ENCODE measurements around the gene COL4A6. TPM values are rescaled to one million over a fixed set of nuclear protein-coding genes. Genes with fewer than 3 reads are reported as not detected.

COL4A6 gene
- total RNA-seq, 1 donor from 2014 or later, result 4.1 TPM

DNA sequence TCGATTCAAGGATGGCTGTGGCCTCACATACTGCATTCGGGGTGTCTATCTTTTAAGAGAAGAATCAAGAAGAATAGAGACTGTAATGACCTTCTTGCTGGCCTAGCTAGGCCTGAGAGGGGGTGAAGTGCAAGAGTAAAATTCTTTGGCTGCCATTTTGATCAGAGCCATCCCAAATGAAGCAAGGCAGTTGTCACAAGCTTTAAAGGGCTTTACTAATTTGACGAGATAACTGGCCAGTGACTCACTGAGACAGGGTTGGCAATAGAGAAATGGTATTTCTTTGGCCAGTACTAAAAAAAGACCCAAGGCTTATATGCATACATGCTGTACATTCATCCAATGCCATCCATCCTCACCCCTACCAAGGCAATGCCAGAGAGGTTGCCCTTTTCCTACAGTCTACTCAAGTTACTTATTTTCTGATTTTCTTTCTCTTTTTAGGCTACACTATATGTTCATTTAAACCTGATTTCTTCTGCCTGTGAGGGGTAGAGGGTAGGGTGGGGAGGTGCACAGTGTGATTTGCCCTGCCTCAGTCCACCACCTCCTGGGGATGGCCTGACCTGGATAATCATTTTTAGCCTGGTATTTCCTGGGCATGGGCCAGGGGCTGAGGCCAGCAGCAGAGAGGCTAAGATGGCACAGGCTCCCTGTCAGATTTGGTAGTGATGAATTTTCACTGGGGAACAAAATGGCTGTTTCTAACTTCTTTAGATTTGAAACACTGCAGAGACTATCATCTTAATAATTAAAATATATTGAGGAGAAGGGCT lies 314.4 kb downstream of the COL4A6 start:
- H3K27ac Mint-ChIP-seq (ENCODE audit: unreplicated experiment), result no peak overlapping the region

DNA sequence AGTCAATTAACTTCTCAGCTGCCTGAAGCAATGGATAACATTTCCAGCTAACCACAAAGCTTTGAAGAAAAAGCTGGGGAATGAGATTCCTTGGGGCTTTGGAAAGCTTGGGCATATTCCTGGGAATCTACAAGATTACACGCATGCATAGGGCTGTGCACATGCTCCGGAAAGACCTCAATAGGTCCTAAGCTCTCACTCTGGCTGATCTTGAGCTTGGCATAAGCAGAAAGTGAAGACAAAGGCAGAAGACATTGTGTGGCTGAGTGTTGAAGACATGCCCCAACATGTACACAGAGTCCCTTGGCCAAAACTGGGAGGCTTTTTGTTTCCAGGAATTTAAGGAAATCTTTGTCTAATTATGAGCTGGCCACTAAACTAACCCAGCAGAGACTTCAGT lies 315.5 kb downstream of the COL4A6 start:
- DNase-seq (ENCODE audit: low spot score), result no peak
- TF ChIP-seq, protein P1, sequence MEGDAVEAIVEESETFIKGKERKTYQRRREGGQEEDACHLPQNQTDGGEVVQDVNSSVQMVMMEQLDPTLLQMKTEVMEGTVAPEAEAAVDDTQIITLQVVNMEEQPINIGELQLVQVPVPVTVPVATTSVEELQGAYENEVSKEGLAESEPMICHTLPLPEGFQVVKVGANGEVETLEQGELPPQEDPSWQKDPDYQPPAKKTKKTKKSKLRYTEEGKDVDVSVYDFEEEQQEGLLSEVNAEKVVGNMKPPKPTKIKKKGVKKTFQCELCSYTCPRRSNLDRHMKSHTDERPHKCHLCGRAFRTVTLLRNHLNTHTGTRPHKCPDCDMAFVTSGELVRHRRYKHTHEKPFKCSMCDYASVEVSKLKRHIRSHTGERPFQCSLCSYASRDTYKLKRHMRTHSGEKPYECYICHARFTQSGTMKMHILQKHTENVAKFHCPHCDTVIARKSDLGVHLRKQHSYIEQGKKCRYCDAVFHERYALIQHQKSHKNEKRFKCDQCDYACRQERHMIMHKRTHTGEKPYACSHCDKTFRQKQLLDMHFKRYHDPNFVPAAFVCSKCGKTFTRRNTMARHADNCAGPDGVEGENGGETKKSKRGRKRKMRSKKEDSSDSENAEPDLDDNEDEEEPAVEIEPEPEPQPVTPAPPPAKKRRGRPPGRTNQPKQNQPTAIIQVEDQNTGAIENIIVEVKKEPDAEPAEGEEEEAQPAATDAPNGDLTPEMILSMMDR (IDR thresholded peaks at IDR 0.05), result no peak
- H3K4me1 Mint-ChIP-seq (ENCODE audit: low read depth), result peaks cover 29% of the 10 kb centered on the region
- H3K36me3 Mint-ChIP-seq (ENCODE audit: low read depth), result peaks cover 2% of the 10 kb centered on the region
- H3K9me3 Mint-ChIP-seq (ENCODE audit: low read depth), result no peaks in the 10 kb centered on the region
- H3K27me3 Mint-ChIP-seq (ENCODE audit: low read depth), result no peaks in the 10 kb centered on the region
- no peak overlapping the region for H3K27ac Mint-ChIP-seq (ENCODE audit: unreplicated experiment)
- H3K4me3 Mint-ChIP-seq (ENCODE audit: unreplicated experiment), result no peak overlapping the region

More for the DNA sequence above, 314.4 kb downstream of the COL4A6 start:
- no peaks in the 10 kb centered on the region for H3K27me3 Mint-ChIP-seq (ENCODE audit: low read depth)
- TF ChIP-seq, protein P1 (IDR thresholded peaks at IDR 0.05), result no peak
- H3K9me3 Mint-ChIP-seq (ENCODE audit: low read depth), result no peaks in the 10 kb centered on the region
- no peak for DNase-seq (ENCODE audit: low spot score)
- peaks cover 29% of the 10 kb centered on the region for H3K4me1 Mint-ChIP-seq (ENCODE audit: low read depth)
- peaks cover 3% of the 10 kb centered on the region for H3K36me3 Mint-ChIP-seq (ENCODE audit: low read depth)
- no peak overlapping the region for H3K4me3 Mint-ChIP-seq (ENCODE audit: unreplicated experiment)

DNA sequence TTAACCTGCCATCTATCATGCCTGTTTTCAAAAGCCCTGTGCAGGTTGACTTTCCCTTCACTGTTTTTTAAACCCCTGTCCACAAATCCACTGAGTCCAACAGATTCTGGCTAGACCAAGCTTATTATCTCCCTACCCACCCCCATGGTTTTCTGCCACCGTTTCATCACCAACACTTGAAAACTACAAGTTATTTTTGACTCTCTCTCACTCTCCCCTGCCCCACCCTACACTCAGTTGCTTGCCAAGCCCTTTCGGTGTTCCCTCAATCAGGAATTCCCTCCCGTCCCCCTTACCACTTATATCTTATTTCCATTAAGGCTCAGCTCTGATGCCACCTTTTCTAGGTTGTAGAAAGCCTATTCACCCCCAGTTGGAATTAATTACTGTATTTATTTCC lies 316.9 kb downstream of the COL4A6 start:
- TF ChIP-seq, protein P1 (IDR thresholded peaks at IDR 0.05), result no peak
- Mint-ChIP-seq H3K4me1 (ENCODE audit: low read depth) (peaks cover 30% of the 10 kb centered on the region), H3K36me3 (ENCODE audit: low read depth) (no peaks in the 10 kb centered on the region), H3K27ac (ENCODE audit: unreplicated experiment) (no peak overlapping the region), H3K4me3 (ENCODE audit: unreplicated experiment) (no peak overlapping the region), H3K27me3 (ENCODE audit: low read depth) (no peaks in the 10 kb centered on the region), H3K9me3 (ENCODE audit: low read depth) (no peaks in the 10 kb centered on the region)
- DNase-seq (ENCODE audit: low spot score), result no peak

DNA sequence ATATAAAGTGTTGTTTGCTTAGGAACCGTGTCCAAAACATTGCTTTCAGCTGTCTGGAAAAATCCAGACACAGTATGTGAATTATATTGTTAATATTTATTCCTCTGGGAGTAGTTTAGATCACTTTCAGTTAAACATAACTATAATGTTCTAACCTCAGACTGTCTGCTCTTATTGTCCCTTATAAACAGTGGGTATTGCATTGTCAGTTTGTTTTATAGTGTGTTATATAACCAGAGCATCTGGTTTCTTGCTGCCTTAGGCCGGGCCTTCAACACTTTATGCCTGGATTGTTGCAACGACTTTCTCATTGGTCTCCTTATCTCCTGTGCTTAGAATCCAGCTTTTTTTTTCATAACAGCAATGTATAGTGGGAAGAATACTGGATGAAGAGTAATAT lies 320.2 kb downstream of the COL4A6 start:
- Mint-ChIP-seq H3K27me3 (ENCODE audit: low read depth) (no peaks in the 10 kb centered on the region), H3K36me3 (ENCODE audit: low read depth) (no peaks in the 10 kb centered on the region), H3K27ac (ENCODE audit: unreplicated experiment) (no peak overlapping the region), H3K4me1 (ENCODE audit: low read depth) (peaks cover 25% of the 10 kb centered on the region), H3K9me3 (ENCODE audit: low read depth) (peaks cover 3% of the 10 kb centered on the region), H3K4me3 (ENCODE audit: unreplicated experiment) (no peak overlapping the region)
- DNase-seq (ENCODE audit: low spot score), result no peak
- TF ChIP-seq, protein P1 (IDR thresholded peaks at IDR 0.05), result no peak

DNA sequence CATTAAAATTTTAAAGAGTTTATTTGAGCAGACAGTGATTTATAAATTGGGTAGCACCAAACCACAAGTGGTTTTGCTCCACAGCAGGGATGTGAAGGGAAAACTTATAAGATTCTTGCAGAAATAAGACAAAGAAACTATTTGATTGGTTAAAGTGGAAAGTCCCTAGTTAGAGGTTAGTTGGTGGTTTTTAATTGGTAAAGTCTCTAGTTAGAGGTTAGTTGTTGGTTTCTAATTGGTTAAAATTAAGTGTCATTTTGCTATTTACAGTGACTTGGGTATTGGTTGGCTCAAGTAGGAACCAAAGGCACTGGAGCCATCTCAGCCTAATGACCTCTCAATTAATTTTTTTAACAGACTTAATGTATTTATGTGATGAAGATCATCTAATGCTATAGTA lies 323.7 kb downstream of the COL4A6 start:
- H3K4me1 Mint-ChIP-seq (ENCODE audit: low read depth), result peaks cover 5% of the 10 kb centered on the region
- H3K36me3 Mint-ChIP-seq (ENCODE audit: low read depth), result peaks cover 2% of the 10 kb centered on the region
- no peaks in the 10 kb centered on the region for H3K27me3 Mint-ChIP-seq (ENCODE audit: low read depth)
- TF ChIP-seq, protein P1 (IDR thresholded peaks at IDR 0.05), result no peak
- no peak for DNase-seq (ENCODE audit: low spot score)
- H3K4me3 Mint-ChIP-seq (ENCODE audit: unreplicated experiment), result no peak overlapping the region
- H3K27ac Mint-ChIP-seq (ENCODE audit: unreplicated experiment), result no peak overlapping the region
- peaks cover 6% of the 10 kb centered on the region for H3K9me3 Mint-ChIP-seq (ENCODE audit: low read depth)

Other genes starting within 250 kb of the COL4A6 start
- gene COL4A5, start 1.4 kb upstream of the COL4A6 start, total RNA-seq, result 210 to 273 TPM (median 211 TPM) in 3 replicates